Spleen (tissue), 7 donors: Measurements from ENCODE around the gene OLIG2.

Source experiments
- POLR2A ChIP-seq, 3 donors: fragments of 450-650 bp; IDR thresholded peaks; one replicate each; pipeline ENCODE4 v1.5.1; 2017; ENCODE audit warnings: antibody characterized with exemption in 3 of 3, mild to moderate bottlenecking in 1 of 3
- TF ChIP-seq, protein P1 (sequence below), 11 experiments: fragments of 200-600 bp in 7 of 11; fragments of 450-650 bp in 4 of 11; sonication (generic) in 4 of 11; IDR thresholded peaks in 8 of 11; conservative IDR thresholded peaks in 3 of 11; 1 replicate in 7 of 11; 2 replicates in 4 of 11; pipeline versions ENCODE4 v1.4.0 to v1.8.0; 2016 to 2021; ENCODE audit warnings: antibody characterized with exemption in 11 of 11, inconsistent platforms in 4 of 11, mild to moderate bottlenecking in 1 of 11
- donor health status: DM: no; HTN: no; CAD: no; lungs with moderate emphysema.
- donor health status: DM: no; HTN: no; CAD: no.
- donor health status: DM: no; HTN: no; CAD: no.

DNA sequence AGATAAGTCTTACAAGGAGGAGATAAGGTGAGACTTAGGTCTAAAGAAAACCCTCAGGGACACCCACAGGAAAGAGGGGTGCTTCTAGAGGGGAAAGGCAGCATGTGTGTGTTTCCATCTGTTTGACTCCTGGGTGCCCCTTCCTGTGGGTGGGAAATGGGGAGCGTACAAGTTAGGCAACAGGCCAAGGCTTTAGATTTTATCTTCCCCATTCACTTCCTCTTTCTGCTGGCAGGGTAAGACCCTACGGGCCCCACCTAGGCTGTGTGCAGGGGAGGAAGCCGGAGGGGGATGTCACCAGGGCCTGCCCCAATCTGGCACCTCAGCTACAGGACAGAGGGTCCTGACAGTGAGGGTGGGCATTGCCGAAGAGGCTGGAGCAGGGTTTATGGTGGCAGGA, 41.7 kb downstream of the OLIG2 start:
- no peak for TF ChIP-seq POLR2A (IDR thresholded peaks at IDR 0.05)
- TF ChIP-seq, protein P1, sequence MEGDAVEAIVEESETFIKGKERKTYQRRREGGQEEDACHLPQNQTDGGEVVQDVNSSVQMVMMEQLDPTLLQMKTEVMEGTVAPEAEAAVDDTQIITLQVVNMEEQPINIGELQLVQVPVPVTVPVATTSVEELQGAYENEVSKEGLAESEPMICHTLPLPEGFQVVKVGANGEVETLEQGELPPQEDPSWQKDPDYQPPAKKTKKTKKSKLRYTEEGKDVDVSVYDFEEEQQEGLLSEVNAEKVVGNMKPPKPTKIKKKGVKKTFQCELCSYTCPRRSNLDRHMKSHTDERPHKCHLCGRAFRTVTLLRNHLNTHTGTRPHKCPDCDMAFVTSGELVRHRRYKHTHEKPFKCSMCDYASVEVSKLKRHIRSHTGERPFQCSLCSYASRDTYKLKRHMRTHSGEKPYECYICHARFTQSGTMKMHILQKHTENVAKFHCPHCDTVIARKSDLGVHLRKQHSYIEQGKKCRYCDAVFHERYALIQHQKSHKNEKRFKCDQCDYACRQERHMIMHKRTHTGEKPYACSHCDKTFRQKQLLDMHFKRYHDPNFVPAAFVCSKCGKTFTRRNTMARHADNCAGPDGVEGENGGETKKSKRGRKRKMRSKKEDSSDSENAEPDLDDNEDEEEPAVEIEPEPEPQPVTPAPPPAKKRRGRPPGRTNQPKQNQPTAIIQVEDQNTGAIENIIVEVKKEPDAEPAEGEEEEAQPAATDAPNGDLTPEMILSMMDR (IDR thresholded peaks at IDR 0.05 in 8 of 11, conservative IDR thresholded peaks at IDR 0.05 in 3 of 11) = no peak
